PC-3 (cell line): ENCODE results near the gene DTNB.

Experiments
- CTCF ChIP-seq: fragments of 300-600 bp; sonication (generic); conservative IDR thresholded peaks from 2 replicates; pipeline ENCODE4 v1.5.1; 2017; ENCODE audit warnings: antibody characterized with exemption, low read depth, mild to moderate bottlenecking, low read length
- EZH2phosphoT487 ChIP-seq: fragments of 300-600 bp; sonication (generic); IDR thresholded peaks from 2 replicates; pipeline ENCODE4 v1.6.1; 2018; ENCODE audit warnings: mild to moderate bottlenecking, antibody characterized with exemption, low read length, borderline replicate concordance

- TF ChIP-seq CTCF (no peak), EZH2phosphoT487 (no peak)
These were observed 183.7 kb downstream of the DTNB start for GRCh38 chr2:25489631-25490030.
